Measurements from ENCODE around the gene CERK.

Gene CERK

GRCh38 chr22:46752286-46752987 is 14.4 kb upstream of the CERK start:
- H3K27ac ChIP-seq = no peak overlapping the region
- TF ChIP-seq, protein P1, sequence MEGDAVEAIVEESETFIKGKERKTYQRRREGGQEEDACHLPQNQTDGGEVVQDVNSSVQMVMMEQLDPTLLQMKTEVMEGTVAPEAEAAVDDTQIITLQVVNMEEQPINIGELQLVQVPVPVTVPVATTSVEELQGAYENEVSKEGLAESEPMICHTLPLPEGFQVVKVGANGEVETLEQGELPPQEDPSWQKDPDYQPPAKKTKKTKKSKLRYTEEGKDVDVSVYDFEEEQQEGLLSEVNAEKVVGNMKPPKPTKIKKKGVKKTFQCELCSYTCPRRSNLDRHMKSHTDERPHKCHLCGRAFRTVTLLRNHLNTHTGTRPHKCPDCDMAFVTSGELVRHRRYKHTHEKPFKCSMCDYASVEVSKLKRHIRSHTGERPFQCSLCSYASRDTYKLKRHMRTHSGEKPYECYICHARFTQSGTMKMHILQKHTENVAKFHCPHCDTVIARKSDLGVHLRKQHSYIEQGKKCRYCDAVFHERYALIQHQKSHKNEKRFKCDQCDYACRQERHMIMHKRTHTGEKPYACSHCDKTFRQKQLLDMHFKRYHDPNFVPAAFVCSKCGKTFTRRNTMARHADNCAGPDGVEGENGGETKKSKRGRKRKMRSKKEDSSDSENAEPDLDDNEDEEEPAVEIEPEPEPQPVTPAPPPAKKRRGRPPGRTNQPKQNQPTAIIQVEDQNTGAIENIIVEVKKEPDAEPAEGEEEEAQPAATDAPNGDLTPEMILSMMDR (conservative IDR thresholded peaks at IDR 0.05) = no peak

DNA sequence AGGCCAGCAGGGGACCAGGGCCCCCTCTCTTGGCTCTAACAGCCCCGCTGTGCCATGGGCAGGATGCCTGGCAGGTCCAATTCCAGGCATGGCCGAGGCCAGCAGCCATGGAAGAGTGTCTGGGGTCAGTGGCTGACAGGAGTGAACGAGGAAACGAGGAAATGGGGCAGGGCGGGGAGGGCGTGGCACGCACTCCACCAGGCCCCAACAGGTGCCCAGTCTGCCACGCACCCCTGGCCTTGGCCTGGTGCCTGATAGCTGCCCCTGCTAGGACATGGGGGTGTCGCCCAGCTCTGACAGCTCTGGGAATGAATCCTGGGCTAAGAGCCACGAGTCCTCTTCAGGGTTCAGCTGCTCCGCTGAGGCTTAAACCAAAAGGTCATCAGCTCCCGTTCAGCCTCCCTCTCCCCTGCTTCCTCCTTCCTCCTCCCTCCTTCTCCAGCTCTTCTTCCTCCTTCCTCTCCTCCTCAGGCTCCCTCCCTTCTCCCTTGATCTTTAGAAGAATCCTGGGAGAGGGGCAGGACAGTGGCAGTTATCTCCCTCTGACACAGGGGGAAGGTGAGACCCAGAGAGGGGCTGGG is 12.9 kb upstream of the CERK start:
- TF ChIP-seq, protein P1 (conservative IDR thresholded peaks at IDR 0.05) = no peak
- H3K27ac ChIP-seq = no peak overlapping the region

GRCh38 chr22:46750530-46750800 is 12.4 kb upstream of the CERK start:
- no peak overlapping the region for H3K27ac ChIP-seq
- TF ChIP-seq, protein P1 (conservative IDR thresholded peaks at IDR 0.05) = no peak

DNA sequence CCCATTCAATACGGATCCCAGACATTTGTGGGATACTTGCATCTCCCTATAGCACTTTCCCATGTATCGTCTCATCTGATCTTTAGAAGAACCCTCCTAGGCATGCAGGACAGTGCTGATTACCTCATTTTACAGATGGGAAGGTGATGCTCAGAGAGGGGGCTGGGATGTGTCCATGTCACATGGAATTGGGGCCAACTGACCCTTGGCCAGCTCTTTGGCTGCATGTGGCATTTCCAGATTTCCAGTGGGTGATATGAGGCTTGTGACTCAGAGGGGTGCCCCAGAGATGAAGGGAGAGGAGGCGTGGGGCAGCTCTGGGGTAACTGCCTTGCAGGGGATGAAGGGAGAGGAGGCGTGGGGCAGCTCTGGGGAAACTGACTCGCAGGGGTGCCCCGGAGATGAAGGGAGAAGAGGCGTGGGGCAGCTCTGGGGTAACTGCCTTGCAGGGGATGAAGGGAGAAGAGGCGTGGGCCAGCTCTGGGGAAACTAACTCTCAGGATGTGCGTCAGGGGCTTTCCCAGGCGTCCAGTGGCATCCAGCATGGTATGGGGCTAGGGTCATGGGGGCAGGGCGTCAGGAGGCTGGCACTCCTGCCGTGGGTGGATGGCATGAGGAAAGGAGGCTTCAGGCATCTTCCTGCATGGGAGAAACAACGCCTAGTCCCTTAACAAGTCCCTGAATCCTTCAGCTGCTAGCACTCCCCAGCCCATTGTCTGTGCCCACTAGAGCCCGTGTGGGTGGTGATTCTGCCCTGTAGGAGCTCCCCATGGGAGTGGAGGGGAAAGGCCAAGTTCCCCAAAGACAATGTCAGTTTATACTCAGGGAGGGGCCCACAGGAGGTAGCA is 11.9 kb upstream of the CERK start:
- H3K27ac ChIP-seq = no peak overlapping the region
- TF ChIP-seq, protein P1 (conservative IDR thresholded peaks at IDR 0.05) = no peak

- TF ChIP-seq, protein P1 (conservative IDR thresholded peaks at IDR 0.05) = no peak
These were observed 11.0 kb upstream of the CERK start for GRCh38 chr22:46748908-46749675.

GRCh38 chr22:46748206-46748907 is 10.3 kb upstream of the CERK start:
- TF ChIP-seq, protein P1 (conservative IDR thresholded peaks at IDR 0.05) = no peak
- no peak overlapping the region for H3K27ac ChIP-seq

More at GRCh38 chr22:46748908-46749675, 11.0 kb upstream of the CERK start:
- H3K27ac ChIP-seq = no peak overlapping the region
